Measurements from ENCODE around the gene HRG. TPM values are rescaled to one million over a fixed set of nuclear protein-coding genes. Genes with fewer than 3 reads are reported as not detected.

The HRG gene
- total and polyA plus RNA-seq, 8 donors = not detected

GRCh38 chr3:186644683-186645082 is 21.1 kb upstream of the HRG start:
- Histone ChIP-seq H3K4me3 (no peak overlapping the region), H3K27ac (no peak overlapping the region), H3K9me3 (no peaks in the 10 kb centered on the region), H3K4me1 (no peaks in the 10 kb centered on the region), H3K27me3 (peaks cover 0 to 11% (median 0%) of the 10 kb centered on the region in 3 donors), H3K36me3 (no peaks in the 10 kb centered on the region)
- no peak for DNase-seq
- 62 to 73% (median 70%) methylated on average over 3 of the region's 3 CpGs for WGBS, 5 donors
- TF ChIP-seq EP300 (IDR thresholded peaks at IDR 0.05) = no peak
- TF ChIP-seq POLR2AphosphoS5 (IDR thresholded peaks at IDR 0.05) = no peak
- TF ChIP-seq POLR2A (IDR thresholded peaks at IDR 0.05) = no peak
- no peak for TF ChIP-seq CTCF (IDR thresholded peaks at IDR 0.05)
- intact Hi-C loops (cut with DNase I; ENCODE audit: low total_unique reads) = no loop called here

GRCh38 chr3:186646106-186646505 is 19.7 kb upstream of the HRG start:
- H3K27me3 ChIP-seq = peaks cover 0 to 7% (median 0%) of the 10 kb centered on the region in 3 donors
- TF ChIP-seq EP300 (IDR thresholded peaks at IDR 0.05) (no peak), CTCF (IDR thresholded peaks at IDR 0.05) (no peak), POLR2AphosphoS5 (IDR thresholded peaks at IDR 0.05) (no peak), POLR2A (IDR thresholded peaks at IDR 0.05) (no peak)
- DNase-seq = no peak
- intact Hi-C loops (cut with DNase I; ENCODE audit: low total_unique reads) = no loop called here
- H3K27ac ChIP-seq = no peak overlapping the region
- no peak overlapping the region for H3K4me3 ChIP-seq
- no peaks in the 10 kb centered on the region for H3K36me3 ChIP-seq
- 77 to 91% (median 89%) methylated on average over 4 of the region's 4 CpGs for WGBS, 5 donors
- H3K4me1 ChIP-seq = no peaks in the 10 kb centered on the region
- H3K9me3 ChIP-seq = no peaks in the 10 kb centered on the region

- no peak for DNase-seq
- no peaks in the 10 kb centered on the region for H3K9me3 ChIP-seq
- H3K4me3 ChIP-seq = no peak overlapping the region
- no peak overlapping the region for H3K27ac ChIP-seq
- no peaks in the 10 kb centered on the region for H3K4me1 ChIP-seq
- WGBS, 5 donors = 69 to 89% (median 84%) methylated on average over 1 of the region's 1 CpG
- peaks cover 0 to 7% (median 0%) of the 10 kb centered on the region in 3 donors for H3K27me3 ChIP-seq
- no peaks in the 10 kb centered on the region for H3K36me3 ChIP-seq
- intact Hi-C loops (cut with DNase I; ENCODE audit: low total_unique reads) = no loop called here
- TF ChIP-seq POLR2A (IDR thresholded peaks at IDR 0.05) = no peak
- TF ChIP-seq CTCF (IDR thresholded peaks at IDR 0.05) = no peak
- TF ChIP-seq POLR2AphosphoS5 (IDR thresholded peaks at IDR 0.05) = no peak
- no peak for TF ChIP-seq EP300 (IDR thresholded peaks at IDR 0.05)
Measured at GRCh38 chr3:186646841-186647240, 19.0 kb upstream of the HRG start.

- Histone ChIP-seq H3K4me1 (no peaks in the 10 kb centered on the region), H3K27ac (no peak overlapping the region), H3K36me3 (no peaks in the 10 kb centered on the region), H3K9me3 (no peaks in the 10 kb centered on the region), H3K4me3 (no peak overlapping the region), H3K27me3 (no peaks in the 10 kb centered on the region)
- intact Hi-C loops (cut with DNase I; ENCODE audit: low total_unique reads) = no loop called here
- no peak for TF ChIP-seq POLR2A (IDR thresholded peaks at IDR 0.05)
- no peak for TF ChIP-seq POLR2AphosphoS5 (IDR thresholded peaks at IDR 0.05)
- TF ChIP-seq CTCF (IDR thresholded peaks at IDR 0.05) = no peak
- TF ChIP-seq EP300 (IDR thresholded peaks at IDR 0.05) = no peak
- WGBS, 5 donors = 63 to 79% (median 73%) methylated on average over 1 of the region's 1 CpG
- DNase-seq = no peak
Measured at GRCh38 chr3:186648851-186649250, 17.0 kb upstream of the HRG start.
